Measurements from ENCODE around the gene CCNI.
"Not testable (repeated sequence)": the region's sequence is repeated elsewhere in the genome, so short reads cannot be mapped to it uniquely, and the experiment has no call there.

The CCNI gene

DNA sequence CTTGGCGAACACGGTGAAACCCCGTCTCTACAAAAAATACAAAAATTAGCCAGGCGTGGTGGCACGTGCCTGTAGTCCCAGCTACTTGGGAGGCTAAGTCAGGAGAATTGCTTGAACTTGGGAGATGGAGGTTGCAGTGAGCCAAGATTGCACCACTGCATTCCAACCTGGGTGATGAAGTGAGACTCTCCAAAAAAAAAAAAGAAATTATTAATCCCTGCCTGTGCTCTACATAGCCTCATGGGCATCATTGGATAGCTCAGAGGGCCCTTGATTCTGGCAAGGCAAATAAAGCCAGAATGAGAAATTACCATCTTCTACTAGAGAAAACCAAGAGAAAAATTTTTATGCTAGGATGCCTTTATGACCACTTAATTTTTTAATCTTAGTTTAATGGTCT is 38.6 kb downstream of the CCNI start:
- not testable (repeated sequence) for DNase-seq

DNA sequence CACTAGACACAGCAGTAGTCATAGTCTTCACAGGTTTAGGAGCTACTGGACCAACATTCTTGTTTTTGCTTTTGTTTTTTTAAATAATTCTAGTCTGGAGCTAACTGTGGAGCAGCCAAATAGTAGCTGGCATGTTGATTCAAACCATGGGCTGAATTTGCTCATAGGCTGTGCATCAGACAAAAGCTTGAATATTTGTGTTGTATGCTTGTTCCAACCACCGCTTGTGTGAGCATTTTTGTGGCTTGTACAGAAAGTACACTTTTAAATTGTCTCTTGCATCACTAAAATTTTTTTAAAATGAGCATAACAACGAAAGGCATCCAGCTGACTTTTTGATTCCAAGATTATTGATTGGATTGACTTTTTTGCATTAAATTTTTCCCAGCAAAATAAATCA is 39.6 kb downstream of the CCNI start:
- no peak for DNase-seq

DNA sequence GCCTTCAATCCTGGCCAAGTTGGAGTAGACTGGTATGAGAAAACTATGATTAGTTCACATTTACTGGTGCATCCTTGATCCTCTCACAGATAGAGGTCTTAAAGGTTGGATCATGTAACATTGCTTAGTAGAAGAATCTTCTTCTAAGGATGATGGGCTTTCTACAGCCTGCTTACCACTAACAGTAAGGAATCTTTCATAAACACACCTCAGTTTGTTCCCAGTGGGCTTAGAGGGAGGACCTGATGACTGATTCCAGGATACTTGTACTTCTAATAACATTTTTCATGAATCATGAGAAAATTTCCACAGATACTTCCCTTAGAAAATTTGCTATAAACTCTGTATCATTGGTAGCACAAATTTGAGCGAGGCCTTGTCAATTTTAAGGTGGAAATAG is 40.6 kb downstream of the CCNI start:
- DNase-seq = no peak

DNA sequence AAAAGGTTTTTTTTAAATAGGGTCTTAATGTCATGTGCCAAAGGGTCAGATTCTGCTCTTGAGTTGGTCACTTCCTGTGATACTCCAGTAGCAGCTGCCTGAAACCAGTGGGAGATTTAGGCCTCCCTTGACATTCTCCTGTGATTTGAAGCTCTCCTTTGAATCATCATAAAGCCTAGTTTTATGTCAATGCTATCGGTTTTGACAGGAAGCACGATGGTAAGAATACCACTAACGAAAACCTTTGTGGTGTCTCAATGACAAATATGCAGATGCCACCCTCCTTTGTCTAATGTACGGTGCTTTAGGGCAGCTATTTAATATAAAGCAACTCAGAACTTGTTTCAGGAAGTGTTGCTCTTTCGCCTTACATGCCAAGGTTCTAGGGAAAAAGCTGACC is 44.2 kb downstream of the CCNI start:
- no peak for DNase-seq

DNA sequence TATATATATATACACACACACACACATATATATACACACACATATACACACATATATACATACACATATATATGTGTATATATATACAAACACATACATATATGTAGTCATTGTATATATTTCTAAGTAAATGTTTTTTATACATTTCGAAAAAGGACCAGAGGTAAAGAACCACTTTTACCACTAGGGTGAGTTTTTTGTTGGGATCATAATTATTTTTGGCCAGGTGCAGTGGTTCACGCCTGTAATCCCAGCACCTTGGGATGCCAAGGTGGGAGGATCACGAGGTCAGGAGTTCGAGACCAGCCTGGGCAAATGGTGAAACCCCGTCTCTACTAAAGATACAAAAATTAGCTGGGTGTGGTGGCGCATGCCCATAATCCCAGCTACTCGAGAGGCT is 46.0 kb downstream of the CCNI start:
- DNase-seq = not testable (repeated sequence)

DNA sequence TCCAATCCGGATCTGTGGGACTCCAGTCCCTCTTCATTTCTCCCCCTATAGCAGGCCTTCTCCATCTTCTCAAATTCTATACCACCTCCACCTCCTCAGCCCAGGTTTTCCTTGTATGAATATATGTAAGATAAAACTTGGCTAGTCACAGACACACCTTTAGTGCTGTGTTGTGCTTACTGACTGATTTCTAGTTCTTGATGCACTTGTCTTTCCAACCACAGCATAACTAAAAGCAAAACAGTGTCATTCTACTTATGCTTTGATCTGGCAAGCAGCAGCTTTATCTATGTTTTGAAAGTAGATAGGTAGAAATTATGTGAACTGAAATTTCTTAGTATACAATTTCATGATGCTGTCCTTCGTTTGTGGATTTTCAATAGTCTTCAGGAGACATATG is 47.5 kb downstream of the CCNI start:
- DNase-seq = no peak

DNA sequence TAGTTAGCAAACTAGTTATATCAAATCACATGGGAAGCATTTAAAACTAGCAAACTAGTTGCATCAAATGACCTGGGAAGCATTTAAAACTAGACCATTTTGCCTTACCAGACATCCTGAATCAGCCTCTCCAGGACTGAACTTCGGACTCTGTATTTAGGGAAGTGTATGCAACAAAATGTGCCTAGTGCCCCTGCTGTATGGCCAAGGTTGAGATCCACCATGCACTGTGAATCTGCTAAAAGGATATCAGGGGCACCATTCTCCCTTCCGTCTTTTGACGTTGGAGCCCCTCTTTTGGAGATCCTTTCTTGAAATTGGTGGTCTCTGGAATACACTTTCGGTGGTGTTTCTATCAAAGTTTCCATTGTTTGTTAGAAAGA is 49.5 kb downstream of the CCNI start:
- no peak for DNase-seq

DNA sequence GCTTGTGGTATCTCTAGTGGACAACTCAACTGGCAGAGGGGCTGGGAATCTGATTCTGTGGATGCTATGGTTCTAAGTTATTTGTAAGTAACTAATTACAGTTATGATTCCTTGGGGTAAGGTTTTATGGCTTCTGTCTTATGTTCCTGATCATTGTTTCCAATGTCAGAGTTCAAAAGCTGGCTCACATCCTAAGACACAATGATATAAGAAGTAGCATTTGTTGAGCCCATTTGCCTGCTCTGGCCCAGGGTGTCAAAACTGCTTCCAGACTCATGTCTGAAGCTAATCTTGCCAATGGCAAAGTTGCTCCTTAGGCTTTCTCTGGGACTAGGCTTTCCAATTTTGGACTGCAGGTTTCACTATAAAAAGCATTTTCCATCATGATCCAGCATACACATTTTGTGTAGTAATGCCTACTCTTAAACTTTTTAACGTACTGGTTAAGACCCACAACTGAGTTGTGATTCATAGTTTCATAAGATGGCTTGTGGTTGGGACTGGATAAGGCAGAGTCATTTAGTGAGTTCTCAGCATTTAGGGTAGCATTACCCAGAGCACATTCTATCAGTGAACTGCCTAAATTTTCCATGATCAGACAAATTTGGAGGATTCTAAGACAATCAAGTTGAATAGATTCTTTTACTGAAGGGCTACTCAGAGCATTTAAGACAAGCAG is 50.0 kb downstream of the CCNI start:
- no peak for DNase-seq

DNA sequence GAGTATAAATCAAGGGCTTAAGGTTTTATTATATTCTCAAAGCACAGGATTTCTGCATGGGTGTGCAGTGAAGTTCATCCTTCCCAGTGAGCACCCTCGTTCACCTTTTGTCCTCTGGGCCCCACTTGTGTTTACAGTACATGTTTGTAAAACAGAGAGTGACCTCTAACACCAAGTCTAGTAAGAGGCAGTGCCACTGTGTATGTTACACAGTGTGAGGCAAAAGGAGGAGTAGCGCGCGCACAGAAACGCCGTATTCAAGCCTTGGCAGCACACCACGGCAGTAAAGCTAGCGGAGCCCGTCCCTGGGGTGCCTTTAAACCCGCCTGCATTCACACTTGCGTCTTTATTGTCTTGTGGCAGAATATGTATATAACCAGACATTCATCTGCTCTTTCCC is 51.9 kb downstream of the CCNI start:
- DNase-seq = no peak

DNA sequence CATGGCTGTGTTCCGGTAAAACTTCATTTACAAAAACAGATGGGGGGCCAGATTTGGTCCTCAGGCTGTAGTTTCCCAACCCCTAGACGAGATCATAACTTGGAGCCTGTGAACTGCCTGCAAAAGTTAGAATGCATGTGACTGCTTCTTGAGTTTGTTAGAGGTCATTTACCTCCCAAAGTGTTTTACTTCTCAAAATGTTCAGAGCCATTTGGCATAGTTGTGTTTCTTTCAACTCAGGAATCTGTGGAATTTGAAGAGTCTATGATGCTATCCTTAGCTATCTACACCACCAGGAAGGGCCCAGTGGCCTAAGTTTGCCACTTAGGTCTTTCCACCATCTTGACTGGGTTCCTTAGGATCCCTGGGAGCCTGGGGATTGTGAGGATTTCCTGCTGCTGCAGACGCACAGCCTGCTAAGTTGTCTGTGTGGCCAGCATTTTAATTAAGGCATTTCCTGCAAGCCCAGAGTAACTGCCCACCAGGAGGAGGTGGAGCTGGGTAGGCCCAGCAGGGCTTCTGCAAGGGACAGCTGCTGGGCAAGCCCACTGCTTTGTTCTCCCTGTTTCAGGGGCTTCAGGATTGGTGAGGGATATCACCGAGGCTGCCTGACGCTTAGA is 53.1 kb downstream of the CCNI start:
- no peak for DNase-seq

DNA sequence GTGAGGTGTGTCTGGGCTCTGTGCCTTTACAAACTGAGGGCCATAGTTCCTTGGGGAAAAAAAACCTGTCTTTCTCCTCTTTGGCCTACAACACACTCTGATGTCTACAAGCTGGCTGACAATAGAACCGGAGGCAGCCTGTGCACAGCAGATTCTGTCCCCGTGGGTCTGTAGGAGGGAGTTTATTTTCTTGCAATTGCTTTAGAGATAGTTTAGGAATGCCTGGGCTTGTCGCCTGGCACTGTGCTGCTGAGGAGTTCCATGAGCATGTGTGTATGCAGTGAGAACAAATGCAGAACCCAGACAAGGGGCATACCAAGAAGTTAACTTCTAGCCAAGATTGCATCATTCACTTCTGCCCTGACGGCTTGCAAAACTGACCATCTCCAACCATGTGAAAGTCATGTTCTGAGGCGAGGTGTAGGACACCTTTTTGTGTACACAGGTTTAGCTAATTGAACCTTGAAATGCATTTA is 54.1 kb downstream of the CCNI start:
- no peak for DNase-seq

DNA sequence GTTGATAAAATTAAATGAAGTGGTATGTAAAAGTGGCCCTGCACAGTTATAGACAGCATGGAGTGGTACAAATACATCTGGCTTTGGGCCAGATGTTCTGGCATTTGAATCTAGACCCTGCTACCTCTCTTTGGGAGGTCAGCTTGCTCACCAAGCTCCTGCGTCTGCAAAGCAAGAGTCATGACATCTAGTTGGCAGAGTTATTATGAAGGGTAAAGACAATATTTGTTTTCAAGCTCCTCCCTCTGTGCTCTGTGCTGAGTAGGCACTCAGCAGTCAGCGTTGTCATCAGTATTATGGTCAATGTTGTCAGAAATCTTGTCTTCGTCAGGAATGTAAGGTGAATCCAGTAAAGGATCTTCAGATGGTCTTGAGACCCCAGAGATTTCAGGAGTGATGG is 55.8 kb downstream of the CCNI start:
- DNase-seq = no peak

DNA sequence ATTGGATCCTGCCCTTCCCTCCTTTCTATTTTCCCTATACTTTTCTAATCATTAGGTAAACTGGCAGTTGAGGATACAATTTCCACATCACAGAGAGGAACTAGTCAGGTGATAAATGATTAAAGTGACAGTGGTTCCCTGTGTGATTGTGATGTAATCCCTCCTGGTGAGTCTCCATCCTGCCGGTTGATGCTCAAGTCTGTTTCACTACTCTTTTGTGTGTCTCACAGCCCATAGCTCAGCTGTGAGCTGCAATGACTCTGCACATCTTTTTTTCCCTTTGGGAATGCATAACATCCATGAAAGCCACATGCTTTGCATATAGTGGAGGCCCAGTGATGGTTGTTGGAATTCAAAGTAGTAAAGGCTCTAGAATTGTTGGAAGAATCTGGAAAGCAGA is 60.4 kb downstream of the CCNI start:
- no peak for DNase-seq

DNA sequence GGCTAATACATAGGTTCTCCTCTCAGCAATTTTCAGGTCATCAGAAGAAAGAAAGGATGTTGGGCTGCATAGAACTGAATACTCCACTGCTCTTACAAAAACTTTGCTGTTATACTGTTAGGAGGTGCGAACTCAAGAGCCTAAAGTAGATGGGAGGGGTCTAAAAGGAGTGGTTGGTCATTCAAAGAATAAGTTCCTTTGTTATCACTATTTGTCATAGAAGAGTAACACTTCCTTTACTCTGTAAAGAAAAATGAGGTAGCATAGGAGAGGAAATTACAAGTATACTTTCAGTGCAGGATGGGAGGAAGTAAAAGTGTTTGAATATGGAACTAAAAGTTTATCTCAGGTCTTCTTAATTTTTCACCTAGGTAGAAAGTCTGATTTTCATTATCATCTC is 61.5 kb downstream of the CCNI start:
- no peak for DNase-seq

DNA sequence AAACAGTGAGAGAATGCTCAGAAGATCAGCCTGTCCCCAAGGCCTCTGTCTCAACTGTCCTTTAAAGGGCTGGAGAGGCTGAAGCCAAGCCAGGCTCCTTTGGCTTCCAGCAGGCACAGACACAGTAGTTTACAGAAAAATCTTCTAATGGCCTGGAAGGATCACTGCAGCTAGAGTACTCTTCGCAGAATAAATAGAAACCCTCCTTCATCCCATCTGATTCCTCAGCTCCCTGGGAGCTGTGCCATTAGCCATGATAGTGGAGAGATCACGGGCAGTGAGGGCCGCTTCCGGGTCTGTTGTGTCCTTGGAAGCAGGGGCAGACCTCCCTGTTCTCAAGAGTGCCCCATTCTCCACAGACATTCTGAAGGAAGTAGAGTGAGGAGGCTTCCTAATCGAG is 63.1 kb downstream of the CCNI start:
- DNase-seq = no peak

DNA sequence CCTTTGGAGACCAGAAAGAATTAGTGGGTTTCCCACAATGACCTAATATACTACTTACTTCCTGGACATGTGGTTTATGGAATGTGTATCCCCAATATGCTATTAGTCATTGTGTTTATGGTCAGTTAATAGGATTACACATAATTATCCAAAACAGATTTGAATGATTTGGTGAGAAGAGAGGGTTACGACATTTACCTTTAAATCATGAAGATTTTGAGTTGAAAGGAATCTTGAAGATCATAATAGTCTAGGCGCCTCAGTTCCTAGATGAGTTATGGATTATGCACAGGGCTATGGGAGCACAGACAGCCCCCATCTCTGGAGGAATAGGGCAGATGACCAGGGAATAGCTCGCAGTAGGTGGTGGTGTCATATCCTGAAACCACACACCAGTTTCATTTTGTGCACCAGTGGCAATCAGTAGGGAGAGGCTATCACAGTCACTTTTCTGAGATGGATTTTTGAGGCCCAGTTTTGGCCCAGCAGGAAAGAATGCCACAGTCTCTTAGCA is 64.9 kb downstream of the CCNI start:
- no peak for DNase-seq

DNA sequence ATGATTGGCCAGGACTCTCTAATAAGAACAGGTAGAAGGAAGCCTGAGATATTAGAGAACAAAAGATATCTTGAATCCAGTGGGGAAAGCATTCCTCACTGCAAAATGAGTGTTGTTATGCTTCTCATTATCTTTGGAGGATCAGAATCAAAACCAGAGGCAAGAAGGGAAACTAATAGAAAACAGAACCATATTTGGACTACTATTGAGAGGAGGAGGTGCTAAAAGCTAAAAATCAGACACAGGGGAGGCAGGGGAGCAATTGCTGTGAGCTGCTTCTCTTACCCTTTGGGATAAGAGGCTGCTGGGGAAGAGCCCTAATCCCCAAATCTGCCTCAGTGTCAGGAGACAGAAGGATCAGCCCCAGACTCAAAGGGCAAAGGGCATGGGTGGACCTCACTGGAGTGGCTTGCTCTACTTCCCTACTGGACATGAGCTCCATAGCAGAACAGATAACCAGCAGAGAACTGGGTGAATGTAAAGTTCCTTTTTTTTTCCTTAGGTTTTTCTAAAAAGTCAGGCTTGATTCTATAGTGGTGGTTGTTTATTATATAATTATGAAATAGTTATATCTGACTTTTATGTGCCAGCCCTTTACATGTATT is 66.2 kb downstream of the CCNI start:
- no peak for DNase-seq

DNA sequence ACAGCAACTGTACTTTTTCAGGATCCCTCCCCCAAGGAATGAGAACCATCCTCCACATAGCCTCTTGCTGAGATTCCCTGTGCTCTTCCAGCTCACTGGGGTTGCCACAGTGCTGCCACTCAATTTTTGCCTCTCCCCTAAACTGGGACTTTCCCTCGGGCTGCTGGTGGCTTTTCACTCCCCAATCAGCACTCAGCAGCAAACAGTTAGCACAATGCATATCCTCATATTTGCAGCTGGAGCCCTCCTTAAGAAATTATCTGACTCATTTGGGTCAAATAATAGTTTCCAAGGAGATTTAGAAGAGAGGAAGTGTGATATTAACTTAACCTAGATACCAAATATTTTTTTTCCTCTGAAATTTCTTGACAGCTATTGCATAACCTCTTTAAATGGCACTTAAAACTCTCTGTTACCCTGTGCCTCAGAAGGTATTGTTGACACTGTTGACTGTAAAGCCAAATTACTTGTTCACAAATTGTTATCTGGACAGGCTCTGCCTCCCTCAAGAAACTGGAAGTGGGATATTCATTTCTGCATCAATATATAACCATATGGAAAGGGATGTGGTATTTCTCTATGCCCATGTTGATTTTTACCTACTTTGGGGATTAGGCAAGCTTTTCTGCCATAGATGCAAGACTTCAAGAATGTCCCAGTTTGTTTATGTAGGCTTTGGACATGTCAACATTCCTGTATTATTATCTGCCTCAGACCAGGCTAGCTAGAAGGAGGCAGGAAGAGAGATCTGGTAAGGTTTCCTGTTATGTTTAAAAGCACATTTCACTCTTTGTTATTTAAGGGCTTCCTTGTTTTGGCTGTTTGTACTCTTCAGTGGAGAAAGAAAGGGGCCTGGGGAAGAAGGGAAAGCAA is 68.2 kb downstream of the CCNI start:
- DNase-seq = no peak

DNA sequence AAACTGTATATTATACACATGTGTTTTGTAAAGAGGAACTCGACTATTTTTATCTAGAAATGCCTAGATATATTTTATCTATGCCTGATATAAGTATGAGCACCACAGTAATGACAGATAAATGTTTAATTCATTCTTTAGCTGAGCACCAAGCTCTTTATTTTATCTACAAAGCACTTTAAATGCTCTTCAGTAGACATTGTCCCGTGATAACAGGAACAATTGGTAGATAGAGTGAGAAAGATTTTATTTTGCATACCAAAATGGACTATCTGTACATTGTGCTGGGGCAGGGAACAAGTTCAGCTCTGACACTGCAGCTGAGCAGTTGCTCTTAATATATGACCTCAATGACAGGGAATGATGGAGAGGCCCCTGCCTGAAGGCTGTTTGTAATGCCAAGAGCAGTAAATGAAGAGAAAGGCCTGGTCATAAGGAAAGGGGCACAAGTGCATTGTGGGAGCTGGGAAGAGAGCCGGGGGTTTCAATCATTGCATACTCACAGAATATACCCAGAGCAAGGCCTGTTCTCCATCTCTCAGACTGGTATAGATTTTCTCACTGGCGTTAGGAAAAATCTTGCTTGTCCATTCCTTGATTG is 68.9 kb downstream of the CCNI start:
- DNase-seq = no peak

DNA sequence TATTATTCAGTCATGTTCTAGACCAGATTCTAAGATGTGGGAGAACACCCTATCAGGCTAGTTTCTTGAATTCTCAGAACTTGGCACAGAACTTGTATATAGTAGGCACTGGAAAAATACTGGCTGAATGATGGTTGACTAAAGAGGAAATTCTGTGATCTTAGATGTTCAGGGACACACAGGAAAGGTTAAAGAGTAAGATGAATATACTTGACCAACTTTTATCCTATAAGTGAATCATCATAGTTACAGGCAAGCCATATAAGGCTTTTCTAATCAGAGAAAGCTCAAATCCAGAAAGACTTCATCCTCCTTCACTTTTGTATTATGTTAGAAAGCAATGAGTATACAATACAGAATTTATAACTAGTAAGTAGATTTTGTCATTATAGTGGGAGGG is 72.4 kb downstream of the CCNI start:
- DNase-seq = no peak

DNA sequence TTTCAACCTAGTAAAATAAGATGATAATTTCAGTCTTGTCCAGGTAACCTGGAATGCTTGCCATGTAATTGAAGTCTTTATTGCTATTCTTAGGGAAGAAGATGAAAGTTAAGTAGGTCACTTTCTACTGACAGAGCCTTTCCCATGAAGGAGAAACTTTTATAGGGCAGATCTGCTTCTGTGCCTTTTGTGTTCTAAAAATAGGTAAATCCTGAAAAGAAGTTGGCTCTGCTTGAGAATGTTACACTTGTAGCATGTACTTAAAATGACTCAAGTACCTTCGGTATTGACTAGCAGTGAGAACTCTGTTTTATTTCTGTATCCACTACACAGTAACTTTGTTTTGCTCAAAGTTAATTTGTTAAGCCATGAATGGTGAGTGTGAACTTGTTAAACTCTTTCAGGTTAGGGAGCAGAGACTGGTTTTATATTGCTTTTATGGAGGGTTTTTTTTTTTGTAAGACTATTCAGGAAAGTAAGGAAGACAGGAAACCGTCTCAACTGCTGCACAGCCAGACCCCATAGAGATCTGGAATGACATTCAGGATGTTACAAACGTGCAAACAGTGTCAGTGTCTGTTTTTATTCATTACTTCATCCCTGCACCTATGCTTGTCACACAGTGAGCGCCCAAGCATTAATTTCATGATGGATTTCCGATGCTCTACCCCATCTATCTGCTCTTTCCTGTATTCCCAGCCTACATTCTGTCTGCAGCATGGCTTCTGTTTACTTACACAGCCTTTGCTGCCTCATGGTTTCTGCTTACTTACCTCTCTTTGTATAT is 73.3 kb downstream of the CCNI start:
- DNase-seq = no peak

DNA sequence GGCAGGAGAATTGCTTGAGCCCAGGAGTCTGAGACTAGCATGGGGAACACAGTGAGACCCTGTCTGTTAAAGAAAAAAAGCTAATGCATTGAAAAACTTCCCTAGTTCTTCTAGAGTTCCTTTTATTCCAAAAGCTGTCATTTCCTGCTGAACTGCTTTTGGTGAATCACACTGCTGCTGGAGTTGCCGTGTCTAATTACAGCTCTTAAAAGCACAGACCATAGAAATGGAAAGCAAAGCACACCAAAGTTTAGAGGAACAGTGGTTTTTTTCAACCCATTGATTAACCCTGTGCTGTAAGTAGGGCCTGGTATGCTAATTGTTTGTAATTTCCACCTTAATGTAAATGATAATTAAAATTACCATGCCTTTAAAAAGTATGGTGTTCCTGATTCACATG is 73.9 kb downstream of the CCNI start:
- no peak for DNase-seq
